ENCODE results near the gene XYLB. TPM values are rescaled to one million over a fixed set of nuclear protein-coding genes. Genes with fewer than 3 reads are reported as not detected.

The XYLB gene
- total RNA-seq, 2 experiments from 2014 or later = 0.25 to 0.59 TPM

DNA sequence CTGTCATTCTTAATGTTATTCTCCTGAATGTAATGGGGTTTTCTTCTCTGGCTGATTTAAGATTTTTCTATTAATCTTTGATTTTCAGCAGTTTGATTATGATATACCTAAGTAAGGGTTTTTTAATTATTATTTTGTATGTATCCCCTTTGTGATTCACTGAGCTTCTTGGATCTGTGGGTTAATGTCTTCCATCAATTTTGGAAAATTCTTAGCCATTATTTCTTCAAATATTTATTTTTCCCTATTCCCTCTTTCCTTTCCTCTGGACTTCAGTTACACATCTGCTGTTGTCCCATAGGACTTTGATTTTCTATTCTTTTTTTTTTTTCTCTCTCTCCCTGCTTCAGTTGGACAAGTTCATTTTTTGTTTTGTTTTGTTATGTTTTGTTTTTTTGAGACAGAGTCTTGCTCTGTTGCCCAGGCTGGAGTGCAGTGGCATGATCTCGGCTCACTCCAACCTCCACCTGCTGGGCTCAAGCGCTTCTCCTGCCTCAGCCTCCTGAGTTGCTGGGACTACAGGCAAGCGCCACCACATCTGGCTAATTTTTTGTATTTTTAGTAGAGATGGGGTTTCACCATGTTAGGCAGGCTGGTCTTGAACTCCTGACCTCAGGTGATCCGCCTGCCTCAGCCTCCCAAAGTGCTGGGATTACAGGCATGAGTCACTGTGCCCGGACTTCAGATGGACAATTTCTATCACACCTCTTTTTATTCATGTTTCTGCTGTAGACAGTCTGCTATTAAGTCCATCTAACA, 40.6 kb downstream of the XYLB start:
- TF ChIP-seq, protein P1, sequence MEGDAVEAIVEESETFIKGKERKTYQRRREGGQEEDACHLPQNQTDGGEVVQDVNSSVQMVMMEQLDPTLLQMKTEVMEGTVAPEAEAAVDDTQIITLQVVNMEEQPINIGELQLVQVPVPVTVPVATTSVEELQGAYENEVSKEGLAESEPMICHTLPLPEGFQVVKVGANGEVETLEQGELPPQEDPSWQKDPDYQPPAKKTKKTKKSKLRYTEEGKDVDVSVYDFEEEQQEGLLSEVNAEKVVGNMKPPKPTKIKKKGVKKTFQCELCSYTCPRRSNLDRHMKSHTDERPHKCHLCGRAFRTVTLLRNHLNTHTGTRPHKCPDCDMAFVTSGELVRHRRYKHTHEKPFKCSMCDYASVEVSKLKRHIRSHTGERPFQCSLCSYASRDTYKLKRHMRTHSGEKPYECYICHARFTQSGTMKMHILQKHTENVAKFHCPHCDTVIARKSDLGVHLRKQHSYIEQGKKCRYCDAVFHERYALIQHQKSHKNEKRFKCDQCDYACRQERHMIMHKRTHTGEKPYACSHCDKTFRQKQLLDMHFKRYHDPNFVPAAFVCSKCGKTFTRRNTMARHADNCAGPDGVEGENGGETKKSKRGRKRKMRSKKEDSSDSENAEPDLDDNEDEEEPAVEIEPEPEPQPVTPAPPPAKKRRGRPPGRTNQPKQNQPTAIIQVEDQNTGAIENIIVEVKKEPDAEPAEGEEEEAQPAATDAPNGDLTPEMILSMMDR (IDR thresholded peaks at IDR 0.05) = no peak
- Mint-ChIP-seq H3K9me3 (peaks cover 2% of the 10 kb centered on the region), H3K4me1 (ENCODE audit: low read depth) (no peaks in the 10 kb centered on the region), H3K4me3 (no peak overlapping the region), H3K36me3 (ENCODE audit: low read depth) (peaks cover 9% of the 10 kb centered on the region), H3K27me3 (no peaks in the 10 kb centered on the region), H3K27ac (no peak overlapping the region)
- ChIA-PET POLR2A (interaction anchor here (0.7 kb wide), 1 partner anchor 40 kb away, joined by 3 read pairs; no protein-coding TSS in a partner anchor), CTCF (interaction anchor here (0.7 kb wide), 1 partner anchor 9 kb away, joined by 3 read pairs; no protein-coding TSS in a partner anchor)
- no peaks in the 10 kb centered on the region for H3K36me3 ChIP-seq (ENCODE audit: insufficient read depth, low read length)
- intact Hi-C loops (cut with DNase I, micrococcal nuclease) = no loop called here
- H3K9me3 ChIP-seq (ENCODE audit: control insufficient read depth in 1 of 2, insufficient read depth in 1 of 2, low read length in 2 of 2) = peaks cover 3 to 12% of the 10 kb centered on the region in 2 experiments
- no peaks in the 10 kb centered on the region for H3K27me3 ChIP-seq (ENCODE audit: control insufficient read depth in 1 of 2, insufficient read depth in 2 of 2, low read length in 2 of 2)
- H3K4me1 ChIP-seq (ENCODE audit: insufficient read depth, low read length) = no peaks in the 10 kb centered on the region
- H3K4me3 ChIP-seq (ENCODE audit: low read length) = no peak overlapping the region
- no peak for ATAC-seq (ENCODE audit: poor library complexity)
- no peak for DNase-seq
- H3K27ac ChIP-seq (ENCODE audit: low read depth in 1 of 2, low read length in 2 of 2) = no peak overlapping the region

DNA sequence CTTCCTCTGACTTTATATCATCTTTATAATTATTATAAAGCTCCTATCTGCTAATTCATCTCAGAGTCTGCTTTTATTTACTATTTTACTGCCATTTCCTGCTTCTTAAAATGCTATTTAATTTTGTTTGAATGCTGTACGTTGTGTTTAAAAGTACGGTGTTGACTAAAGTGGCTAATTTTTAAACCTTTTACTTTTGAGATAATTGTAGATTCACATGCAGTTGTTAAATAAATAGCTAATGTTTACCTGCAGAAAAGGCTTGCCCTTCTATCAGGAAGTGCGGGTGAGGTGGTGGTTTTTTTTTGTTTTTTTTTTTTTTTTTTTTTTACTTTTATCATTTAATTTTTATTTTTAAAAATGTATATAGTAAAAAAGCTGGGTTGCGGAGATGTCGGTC, 41.3 kb downstream of the XYLB start:
- intact Hi-C loops (cut with DNase I, micrococcal nuclease) = no loop called here
- Histone ChIP-seq H3K9me3 (ENCODE audit: control insufficient read depth in 1 of 2, insufficient read depth in 1 of 2, low read length in 2 of 2) (peaks cover 3 to 6% of the 10 kb centered on the region in 2 experiments), H3K27ac (ENCODE audit: low read depth in 1 of 2, low read length in 2 of 2) (no peak overlapping the region), H3K36me3 (ENCODE audit: insufficient read depth, low read length) (no peaks in the 10 kb centered on the region), H3K4me3 (ENCODE audit: low read length) (no peak overlapping the region), H3K4me1 (ENCODE audit: insufficient read depth, low read length) (no peaks in the 10 kb centered on the region), H3K27me3 (ENCODE audit: control insufficient read depth in 1 of 2, insufficient read depth in 2 of 2, low read length in 2 of 2) (no peaks in the 10 kb centered on the region)
- DNase-seq = no peak
- CTCF ChIA-PET = no interaction called here
- no peaks in the 10 kb centered on the region for H3K27me3 Mint-ChIP-seq
- TF ChIP-seq, protein P1 (IDR thresholded peaks at IDR 0.05) = no peak
- peaks cover 2% of the 10 kb centered on the region for H3K9me3 Mint-ChIP-seq
- H3K4me1 Mint-ChIP-seq (ENCODE audit: low read depth) = no peaks in the 10 kb centered on the region
- POLR2A ChIA-PET = no interaction called here
- no peak overlapping the region for H3K27ac Mint-ChIP-seq
- ATAC-seq (ENCODE audit: poor library complexity) = no peak
- H3K4me3 Mint-ChIP-seq = no peak overlapping the region
- peaks cover 5% of the 10 kb centered on the region for H3K36me3 Mint-ChIP-seq (ENCODE audit: low read depth)

DNA sequence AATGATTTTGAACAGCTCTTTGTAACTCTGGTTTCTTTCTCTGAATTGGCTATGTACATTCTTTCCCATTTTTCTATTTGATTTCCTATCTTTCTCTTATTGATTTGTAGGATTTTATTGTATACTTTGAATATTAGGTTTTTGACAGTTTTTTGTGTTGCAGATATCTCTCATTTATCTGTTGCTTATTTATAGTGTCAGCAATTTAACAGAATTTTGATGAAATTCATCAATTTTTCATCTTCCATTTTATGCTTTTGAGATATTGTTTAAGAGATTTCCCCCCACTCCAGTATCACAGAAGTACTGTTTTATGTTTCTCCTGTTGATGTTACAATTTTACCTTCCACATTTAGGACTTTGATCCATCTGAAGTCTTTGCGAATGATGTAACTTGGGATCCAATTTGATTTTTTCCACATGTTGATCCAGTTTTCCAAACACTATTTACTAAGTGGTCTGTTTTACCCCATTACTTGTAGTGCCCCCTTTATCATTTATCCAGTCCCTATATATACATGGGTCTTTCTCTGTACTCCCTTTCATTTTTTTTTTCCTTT, 46.1 kb downstream of the XYLB start:
- Mint-ChIP-seq H3K27me3 (no peaks in the 10 kb centered on the region), H3K9me3 (no peaks in the 10 kb centered on the region), H3K27ac (no peak overlapping the region)

More for the DNA sequence above, 46.1 kb downstream of the XYLB start:
- H3K36me3 ChIP-seq (ENCODE audit: insufficient read depth, low read length) = peaks cover 4% of the 10 kb centered on the region
- ChIA-PET CTCF (no interaction called here), POLR2A (no interaction called here)
- Mint-ChIP-seq H3K4me3 (no peak overlapping the region), H3K36me3 (ENCODE audit: low read depth) (peaks cover 5% of the 10 kb centered on the region), H3K4me1 (ENCODE audit: low read depth) (no peaks in the 10 kb centered on the region)
- intact Hi-C loops (cut with DNase I, micrococcal nuclease) = no loop called here
- H3K4me3 ChIP-seq (ENCODE audit: low read length) = no peak overlapping the region
- no peak overlapping the region for H3K27ac ChIP-seq (ENCODE audit: low read depth in 1 of 2, low read length in 2 of 2)
- no peak for ATAC-seq (ENCODE audit: poor library complexity)
- H3K9me3 ChIP-seq (ENCODE audit: control insufficient read depth in 1 of 2, insufficient read depth in 1 of 2, low read length in 2 of 2) = no peaks in the 10 kb centered on the region
- no peaks in the 10 kb centered on the region for H3K4me1 ChIP-seq (ENCODE audit: insufficient read depth, low read length)
- no peaks in the 10 kb centered on the region for H3K27me3 ChIP-seq (ENCODE audit: control insufficient read depth in 1 of 2, insufficient read depth in 2 of 2, low read length in 2 of 2)
- no peak for DNase-seq
- TF ChIP-seq, protein P1 (IDR thresholded peaks at IDR 0.05) = no peak
